Testis (tissue), 3 donors: ENCODE results near the gene NKAIN2. TPM values are rescaled to one million over a fixed set of nuclear protein-coding genes. Genes with fewer than 3 reads are reported as not detected.

Experiments used
- DNase-seq: peaks from one replicate; pipeline ENCODE4 v3.0.0-alpha.2; 2019
- H3K27ac ChIP-seq, 2 donors: fragments of 200-600 bp; sonication (generic); one replicate each; pipeline ENCODE4 v1.5.1; 2019
- H3K27me3 ChIP-seq: fragments of 200-600 bp; sonication (generic); one replicate; pipeline ENCODE4 v1.5.1; 2019
- H3K36me3 ChIP-seq: fragments of 200-600 bp; sonication (generic); one replicate; pipeline ENCODE4 v1.5.1; 2017; ENCODE audit warnings: low read depth; ENCODE audit errors: missing control alignments
- H3K4me1 ChIP-seq: fragments of 200-600 bp; sonication (generic); one replicate; pipeline ENCODE4 v1.5.1; 2019
- H3K4me3 ChIP-seq, 2 donors: fragments of 200-600 bp; sonication (generic); one replicate each; pipeline ENCODE4 v1.5.1; 2017 to 2019
- H3K9me3 ChIP-seq: fragments of 200-600 bp; sonication (generic); one replicate; pipeline ENCODE4 v1.5.1; 2017
- CTCF ChIP-seq, 3 experiments: fragments of 450-650 bp in 2 of 3; fragments of 200-600 bp in 1 of 3; sonication (generic) in 1 of 3; IDR thresholded peaks; one replicate each; pipeline ENCODE4 v1.5.1; 2016 to 2019; ENCODE audit warnings: antibody characterized with exemption in 3 of 3, mild to moderate bottlenecking in 2 of 3, moderate library complexity in 1 of 3
- POLR2A ChIP-seq: fragments of 450-650 bp; IDR thresholded peaks from one replicate; pipeline ENCODE4 v1.6.1; 2017; ENCODE audit warnings: antibody characterized with exemption, mild to moderate bottlenecking, moderate library complexity
- WGBS, 2 donors: methylation state at CpG; one replicate each; pipeline ENCODE4 v1.1.5; 2018; 5-methylcytosine and 5-hydroxymethylcytosine counted together
- intact Hi-C: fragments of 100-400 bp; cut with DNase I; formaldehyde crosslinking; loops from one replicate; pipeline ENCODE4 v1.15.1; 2023; ENCODE audit warnings: low total_unique reads
- polyA plus RNA-seq: library from polyadenylated mRNA; stranded (reverse); fragments of 350-450 nt; fragmentation: Illumina TruSeq; extraction: RNeasy Lipid Tissue Mini Kit (QIAGEN cat#74804); gene quantifications from one replicate; pipeline ENCODE4 v1.2.3, GENCODE V29; 2014; ENCODE audit warnings: low read depth, low replicate concordance; ENCODE audit not compliant: insufficient read depth
- total RNA-seq, 2 donors: library from RNA; depleted of rRNA; stranded (reverse); fragments of >200 nt; gene quantifications; one replicate each; pipeline ENCODE4 v1.2.3, GENCODE V29; 2016

Gene NKAIN2
- total and polyA plus RNA-seq, 3 donors from 2014 or later: 0.56 to 1.1 (median 0.71) TPM

- H3K4me1 ChIP-seq: no peaks in the 10 kb centered on the region
- H3K27me3 ChIP-seq: no peaks in the 10 kb centered on the region
- TF ChIP-seq POLR2A (no peak), CTCF (IDR thresholded peaks at IDR 0.05) (no peak)
- no peak overlapping the region for H3K4me3 ChIP-seq
- no peak for DNase-seq
- WGBS, 2 donors: 53 to 62% methylated on average over 5 of the region's 5 CpGs
- H3K36me3 ChIP-seq: no peaks in the 10 kb centered on the region
- no peak overlapping the region for H3K27ac ChIP-seq
- no peaks in the 10 kb centered on the region for H3K9me3 ChIP-seq
- intact Hi-C loops: no loop called here
These were observed 2.6 kb upstream of the NKAIN2 start for GRCh38 chr6:123801067-123801466.

- intact Hi-C loops: no loop called here
- TF ChIP-seq POLR2A (no peak), CTCF (IDR thresholded peaks at IDR 0.05) (no peak)
- H3K36me3 ChIP-seq: no peaks in the 10 kb centered on the region
- no peaks in the 10 kb centered on the region for H3K27me3 ChIP-seq
- 27 to 29% methylated on average over 5 to 6 of the region's 6 CpGs for WGBS, 2 donors
- H3K9me3 ChIP-seq: no peaks in the 10 kb centered on the region
- H3K27ac ChIP-seq: no peak overlapping the region
- H3K4me1 ChIP-seq: no peaks in the 10 kb centered on the region
- DNase-seq: no peak
- peak overlapping the region; percentile 47 to 66 for H3K4me3 ChIP-seq
These were observed 1.3 kb upstream of the NKAIN2 start for GRCh38 chr6:123802351-123802696.

GRCh38 chr6:123802697-123803503 is 765 bp upstream of the NKAIN2 start:
- Histone ChIP-seq H3K4me3 (peak overlapping the region; percentile 47 to 66), H3K27me3 (no peaks in the 10 kb centered on the region), H3K27ac (no peak overlapping the region), H3K9me3 (no peaks in the 10 kb centered on the region), H3K36me3 (no peaks in the 10 kb centered on the region), H3K4me1 (no peaks in the 10 kb centered on the region)
- 0% methylated on average over 47 to 61 of the region's 61 CpGs for WGBS, 2 donors
- intact Hi-C loops: no loop called here
- peak; percentile 90 for DNase-seq
- TF ChIP-seq CTCF (IDR thresholded peaks at IDR 0.05) (peak; percentile 49 to 85 (median 71)), POLR2A (no peak)

- Histone ChIP-seq H3K27me3 (no peaks in the 10 kb centered on the region), H3K4me3 (peak overlapping the region; percentile 40 to 47), H3K36me3 (no peaks in the 10 kb centered on the region), H3K9me3 (no peaks in the 10 kb centered on the region), H3K27ac (no peak overlapping the region), H3K4me1 (no peaks in the 10 kb centered on the region)
- intact Hi-C loops: no loop called here
- 5 to 10% methylated on average over 12 to 13 of the region's 25 CpGs for WGBS, 2 donors
- DNase-seq: peak; percentile 76
- TF ChIP-seq CTCF (IDR thresholded peaks at IDR 0.05) (no peak), POLR2A (no peak)
These were observed 535 bp downstream of the NKAIN2 start for GRCh38 chr6:123804014-123804786.
